Subcutaneous abdominal adipose tissue (tissue), 5 donors: ENCODE results near the gene MYO15B.
"Not testable (repeated sequence)": the region's sequence is repeated elsewhere in the genome, so short reads cannot be mapped to it uniquely, and the experiment has no call there.

Experiments
- H3K27ac ChIP-seq: one replicate; pipeline ENCODE4 v1.7.0; 2013; ENCODE audit warnings: low read depth, mild to moderate bottlenecking, inconsistent platforms, low read length, moderate library complexity
- H3K27me3 ChIP-seq, 5 donors: one replicate each; pipeline ENCODE4 v1.7.0; 2013; ENCODE audit warnings: low read length in 5 of 5, inconsistent platforms in 1 of 5; ENCODE audit not compliant: control insufficient read depth in 5 of 5, insufficient read depth in 4 of 5
- H3K36me3 ChIP-seq, 5 donors: one replicate each; pipeline ENCODE4 v1.7.0; 2013; ENCODE audit warnings: low read length in 5 of 5; ENCODE audit not compliant: control insufficient read depth in 5 of 5, insufficient read depth in 5 of 5
- H3K4me1 ChIP-seq, 5 donors: one replicate each; pipeline ENCODE4 v1.7.0; 2013; ENCODE audit warnings: low read length in 5 of 5, mild to moderate bottlenecking in 3 of 5, moderate library complexity in 1 of 5; ENCODE audit not compliant: control insufficient read depth in 5 of 5, insufficient read depth in 5 of 5
- H3K4me3 ChIP-seq, 5 donors: one replicate each; pipeline ENCODE4 v1.7.0; 2013; ENCODE audit warnings: low read length in 5 of 5, low read depth in 1 of 5
- H3K9ac ChIP-seq, 5 donors: one replicate each; pipeline ENCODE4 v1.7.0; 2013; ENCODE audit warnings: low read length in 5 of 5, mild to moderate bottlenecking in 4 of 5, moderate library complexity in 3 of 5
- H3K9me3 ChIP-seq, 5 donors: one replicate each; pipeline ENCODE4 v1.7.0; 2013; ENCODE audit warnings: low read length in 5 of 5; ENCODE audit not compliant: control insufficient read depth in 5 of 5
- donor health status: healthy.
- donor health status: healthy.
- donor health status: healthy.
- donor health status: healthy.
- donor health status: healthy.

MYO15B gene

GRCh38 chr17:75590849-75591721, 3.5 kb downstream of the MYO15B start:
- peaks cover 0 to 9% (median 0%) of the 10 kb centered on the region in 5 donors for H3K36me3 ChIP-seq
- H3K9ac ChIP-seq, result no peak overlapping the region
- no peak overlapping the region for H3K27ac ChIP-seq
- H3K4me3 ChIP-seq, result no peak overlapping the region
- no peaks in the 10 kb centered on the region for H3K27me3 ChIP-seq
- no peaks in the 10 kb centered on the region for H3K9me3 ChIP-seq
- H3K4me1 ChIP-seq, result peaks cover 0 to 30% (median 25%) of the 10 kb centered on the region in 5 donors

GRCh38 chr17:75591722-75592302, 4.2 kb downstream of the MYO15B start:
- H3K36me3 ChIP-seq, result peaks cover 0 to 9% (median 0%) of the 10 kb centered on the region in 5 donors
- no peak overlapping the region for H3K9ac ChIP-seq
- peaks cover 0 to 30% (median 25%) of the 10 kb centered on the region in 5 donors for H3K4me1 ChIP-seq
- H3K27me3 ChIP-seq, result no peaks in the 10 kb centered on the region
- H3K27ac ChIP-seq, result no peak overlapping the region
- H3K9me3 ChIP-seq, result no peaks in the 10 kb centered on the region
- no peak overlapping the region for H3K4me3 ChIP-seq

GRCh38 chr17:75592348-75593020, 4.9 kb downstream of the MYO15B start:
- H3K27me3 ChIP-seq, result no peaks in the 10 kb centered on the region
- H3K9ac ChIP-seq, result no peak overlapping the region
- H3K4me1 ChIP-seq, result peaks cover 0 to 28% (median 21%) of the 10 kb centered on the region in 5 donors
- peaks cover 0 to 9% (median 0%) of the 10 kb centered on the region in 5 donors for H3K36me3 ChIP-seq
- no peak overlapping the region for H3K27ac ChIP-seq
- H3K9me3 ChIP-seq, result no peaks in the 10 kb centered on the region
- no peak overlapping the region for H3K4me3 ChIP-seq

- H3K4me1 ChIP-seq, result peaks cover 0 to 18% (median 13%) of the 10 kb centered on the region in 5 donors
Measured at GRCh38 chr17:75593430-75593829, 5.8 kb downstream of the MYO15B start.

GRCh38 chr17:75594499-75595283, 7.1 kb downstream of the MYO15B start:
- no peaks in the 10 kb centered on the region for H3K27me3 ChIP-seq
- H3K27ac ChIP-seq, result no peak overlapping the region
- H3K4me3 ChIP-seq, result no peak overlapping the region
- H3K4me1 ChIP-seq, result peaks cover 0 to 10% (median 5%) of the 10 kb centered on the region in 5 donors
- H3K9me3 ChIP-seq, result no peaks in the 10 kb centered on the region
- H3K36me3 ChIP-seq, result peaks cover 0 to 9% (median 0%) of the 10 kb centered on the region in 5 donors
- H3K9ac ChIP-seq, result no peak overlapping the region

More at GRCh38 chr17:75593430-75593829, 5.8 kb downstream of the MYO15B start:
- H3K9me3 ChIP-seq, H3K4me3 ChIP-seq, H3K36me3 ChIP-seq, H3K27ac ChIP-seq, H3K9ac ChIP-seq, H3K27me3 ChIP-seq: not testable (repeated sequence)

- Histone ChIP-seq H3K9me3 (no peaks in the 10 kb centered on the region), H3K4me1 (peaks cover 0 to 2% (median 0%) of the 10 kb centered on the region in 5 donors), H3K27me3 (no peaks in the 10 kb centered on the region), H3K27ac (no peak overlapping the region), H3K9ac (no peak overlapping the region), H3K36me3 (peaks cover 0 to 9% (median 0%) of the 10 kb centered on the region in 5 donors), H3K4me3 (no peak overlapping the region)
Measured at GRCh38 chr17:75595284-75595919, 7.8 kb downstream of the MYO15B start.

- Histone ChIP-seq H3K9me3 (no peaks in the 10 kb centered on the region), H3K4me1 (no peaks in the 10 kb centered on the region), H3K27ac (no peak overlapping the region), H3K4me3 (no peak overlapping the region), H3K36me3 (peaks cover 0 to 9% (median 0%) of the 10 kb centered on the region in 5 donors), H3K9ac (no peak overlapping the region), H3K27me3 (no peaks in the 10 kb centered on the region)
Measured at GRCh38 chr17:75595920-75596313, 8.3 kb downstream of the MYO15B start.

GRCh38 chr17:75596320-75597087, 8.9 kb downstream of the MYO15B start:
- Histone ChIP-seq H3K9ac (no peak overlapping the region), H3K9me3 (no peaks in the 10 kb centered on the region), H3K27ac (no peak overlapping the region), H3K4me3 (no peak overlapping the region), H3K27me3 (no peaks in the 10 kb centered on the region), H3K36me3 (peaks cover 0 to 4% (median 0%) of the 10 kb centered on the region in 5 donors), H3K4me1 (no peaks in the 10 kb centered on the region)
